GM21576 (cell line): ENCODE measurements around the gene MEIS2.
"Not testable (repeated sequence)": the region's sequence is repeated elsewhere in the genome, so short reads cannot be mapped to it uniquely, and the experiment has no call there.

Experiments used
- ATAC-seq: cut with Tn5 transposase; IDR thresholded peaks from one replicate; pipeline ENCODE4 v1.9.1; 2021; ENCODE audit warnings: mild to moderate bottlenecking, moderate library complexity; ENCODE audit not compliant: unreplicated experiment

Gene MEIS2

GRCh38 chr15:37014137-37014536 lies 86.2 kb downstream of the MEIS2 start:
- no peak for ATAC-seq

- ATAC-seq = no peak
These were observed 89.8 kb downstream of the MEIS2 start for GRCh38 chr15:37010595-37010994.

GRCh38 chr15:37009288-37009687 lies 91.1 kb downstream of the MEIS2 start:
- no peak for ATAC-seq

- ATAC-seq = no peak
These were observed 92.1 kb downstream of the MEIS2 start for GRCh38 chr15:37008205-37008604.

- no peak for ATAC-seq
These were observed 93.0 kb downstream of the MEIS2 start for GRCh38 chr15:37007301-37007700.

- ATAC-seq = no peak
These were observed 95.2 kb downstream of the MEIS2 start for GRCh38 chr15:37004981-37005735.

GRCh38 chr15:37004373-37004869 lies 95.9 kb downstream of the MEIS2 start:
- ATAC-seq = no peak

- no peak for ATAC-seq
These were observed 98.2 kb downstream of the MEIS2 start for GRCh38 chr15:37002041-37002672.

- ATAC-seq = no peak
These were observed 98.9 kb downstream of the MEIS2 start for GRCh38 chr15:37001417-37001816.

- ATAC-seq = no peak
These were observed 100.6 kb downstream of the MEIS2 start for GRCh38 chr15:36999778-37000177.

GRCh38 chr15:36996538-36997181 lies 103.7 kb downstream of the MEIS2 start:
- no peak for ATAC-seq

GRCh38 chr15:36996121-36996520 lies 104.2 kb downstream of the MEIS2 start:
- no peak for ATAC-seq

- no peak for ATAC-seq
These were observed 105.6 kb downstream of the MEIS2 start for GRCh38 chr15:36994790-36995189.

GRCh38 chr15:36992454-36992853 lies 107.9 kb downstream of the MEIS2 start:
- ATAC-seq = no peak

GRCh38 chr15:36988947-36989346 lies 111.4 kb downstream of the MEIS2 start:
- no peak for ATAC-seq

- ATAC-seq = no peak
These were observed 117.9 kb downstream of the MEIS2 start for GRCh38 chr15:36982430-36982829.

- ATAC-seq = not testable (repeated sequence)
These were observed 120.1 kb downstream of the MEIS2 start for GRCh38 chr15:36980281-36980680.

GRCh38 chr15:36978625-36979024 lies 121.7 kb downstream of the MEIS2 start:
- no peak for ATAC-seq

GRCh38 chr15:36978126-36978525 lies 122.2 kb downstream of the MEIS2 start:
- ATAC-seq = no peak

- no peak for ATAC-seq
These were observed 122.7 kb downstream of the MEIS2 start for GRCh38 chr15:36977659-36978058.

- ATAC-seq = no peak
These were observed 127.6 kb downstream of the MEIS2 start for GRCh38 chr15:36972704-36973103.

- no peak for ATAC-seq
These were observed 129.8 kb downstream of the MEIS2 start for GRCh38 chr15:36970522-36970921.
